ENCODE results near the gene MGAT4A. TPM values are rescaled to one million over a fixed set of nuclear protein-coding genes. Genes with fewer than 3 reads are reported as not detected.

The MGAT4A gene
- total and polyA plus RNA-seq, 2 of the 13 experiments (the other 11 are each of a cell fraction or from before 2014, with no cell fraction given), result 47.2 to 90.9 TPM

- TF ChIP-seq POGK (CRISPR knock-in tag; conservative IDR thresholded peaks at IDR 0.05) (no peak), PRDM15 (CRISPR knock-in tag; IDR thresholded peaks at IDR 0.05) (no peak), ZFX (CRISPR knock-in tag; IDR thresholded peaks at IDR 0.05; ENCODE audit: low read depth) (peak; percentile 60; the same call in 1 of the 2 replicates), ZNF12 (CRISPR knock-in tag; IDR thresholded peaks at IDR 0.05) (no peak), ZNF205 (CRISPR knock-in tag; IDR thresholded peaks at IDR 0.05) (peak; percentile 84; the same call in 1 of the 2 replicates), ZNF598 (CRISPR knock-in tag; IDR thresholded peaks at IDR 0.05; ENCODE audit: borderline replicate concordance) (no peak), MAZ (IDR thresholded peaks at IDR 0.05; ENCODE audit: borderline replicate concordance, low read depth, low read length) (no peak), MAZ (CRISPR knock-in tag; IDR thresholded peaks at IDR 0.05; ENCODE audit: low read depth) (no peak), DMTF1 (CRISPR knock-in tag; IDR thresholded peaks at IDR 0.05) (no peak), SYNCRIP (IDR thresholded peaks at IDR 0.05; ENCODE audit: insufficient read depth, low read depth, low read length) (no peak), TCF7L2 (IDR thresholded peaks at IDR 0.05; ENCODE audit: low read depth, low read length) (no peak), ETS1 (CRISPR knock-in tag; IDR thresholded peaks at IDR 0.05) (no peak), RBAK (CRISPR knock-in tag; IDR thresholded peaks at IDR 0.05) (no peak), ZBTB4 (CRISPR knock-in tag; IDR thresholded peaks at IDR 0.05; ENCODE audit: borderline replicate concordance) (no peak), TCF12 (IDR thresholded peaks at IDR 0.05) (no peak), TCF12 (CRISPR knock-in tag; IDR thresholded peaks at IDR 0.05) (no peak)
Observed at GRCh38 chr2:98649135-98649991, 81.6 kb downstream of the MGAT4A start (continued).
